ENCODE measurements around the gene TYROBP.

DNA sequence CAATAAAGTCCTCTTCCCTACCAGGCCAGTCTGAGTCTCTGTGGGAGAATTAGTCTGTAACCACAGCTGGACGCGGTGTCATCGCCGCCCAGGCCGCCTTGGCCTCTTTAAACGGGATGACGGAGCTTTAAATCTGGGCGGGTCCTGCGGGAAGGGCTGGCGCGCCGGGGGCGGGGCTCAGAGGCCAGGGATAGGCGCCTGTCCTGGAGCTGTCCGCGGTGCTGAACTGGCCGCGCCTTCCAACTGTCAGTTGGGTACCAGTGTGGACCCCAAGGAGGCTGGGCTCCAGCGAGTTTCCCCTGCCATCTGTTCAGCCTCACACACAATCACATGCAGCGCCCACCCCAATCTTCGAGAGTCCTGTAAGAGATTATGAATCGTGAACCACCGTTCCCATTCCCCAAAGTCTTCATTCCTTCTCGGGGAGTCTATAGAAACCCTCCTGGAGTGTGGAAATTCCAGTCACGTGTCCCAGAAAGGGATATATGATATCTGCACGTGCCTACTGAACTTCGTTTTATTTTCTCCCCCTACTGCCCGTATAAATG lies 28.3 kb downstream of the TYROBP start:
- TF ChIP-seq, protein P1, sequence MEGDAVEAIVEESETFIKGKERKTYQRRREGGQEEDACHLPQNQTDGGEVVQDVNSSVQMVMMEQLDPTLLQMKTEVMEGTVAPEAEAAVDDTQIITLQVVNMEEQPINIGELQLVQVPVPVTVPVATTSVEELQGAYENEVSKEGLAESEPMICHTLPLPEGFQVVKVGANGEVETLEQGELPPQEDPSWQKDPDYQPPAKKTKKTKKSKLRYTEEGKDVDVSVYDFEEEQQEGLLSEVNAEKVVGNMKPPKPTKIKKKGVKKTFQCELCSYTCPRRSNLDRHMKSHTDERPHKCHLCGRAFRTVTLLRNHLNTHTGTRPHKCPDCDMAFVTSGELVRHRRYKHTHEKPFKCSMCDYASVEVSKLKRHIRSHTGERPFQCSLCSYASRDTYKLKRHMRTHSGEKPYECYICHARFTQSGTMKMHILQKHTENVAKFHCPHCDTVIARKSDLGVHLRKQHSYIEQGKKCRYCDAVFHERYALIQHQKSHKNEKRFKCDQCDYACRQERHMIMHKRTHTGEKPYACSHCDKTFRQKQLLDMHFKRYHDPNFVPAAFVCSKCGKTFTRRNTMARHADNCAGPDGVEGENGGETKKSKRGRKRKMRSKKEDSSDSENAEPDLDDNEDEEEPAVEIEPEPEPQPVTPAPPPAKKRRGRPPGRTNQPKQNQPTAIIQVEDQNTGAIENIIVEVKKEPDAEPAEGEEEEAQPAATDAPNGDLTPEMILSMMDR (IDR thresholded peaks at IDR 0.05), result no peak
- no peak for TF ChIP-seq POLR2A (IDR thresholded peaks at IDR 0.05)
